Liver (tissue), 9 donors: ENCODE measurements around the gene GUCY2D. TPM values are rescaled to one million over a fixed set of nuclear protein-coding genes. Genes with fewer than 3 reads are reported as not detected.

Source experiments
- DNase-seq: peaks from one replicate; pipeline ENCODE4 v3.0.0-alpha.2; 2017; ENCODE audit warnings: low spot score
- H3K27ac ChIP-seq, 2 donors: one replicate each; pipeline ENCODE4 v1.7.0; 2013; ENCODE audit warnings: inconsistent platforms in 2 of 2, low read length in 2 of 2, control low read depth in 1 of 2, low read depth in 1 of 2, mild to moderate bottlenecking in 1 of 2
- H3K27me3 ChIP-seq, 4 donors: one replicate each; pipeline versions ENCODE4 v1.6.1 to v1.7.0; 2013; ENCODE audit warnings: low read length in 3 of 4, inconsistent platforms in 1 of 4, mild to moderate bottlenecking in 1 of 4, moderate library complexity in 1 of 4; ENCODE audit not compliant: control insufficient read depth in 4 of 4, insufficient read depth in 4 of 4
- H3K36me3 ChIP-seq, 4 donors: one replicate each; pipeline versions ENCODE4 v1.6.1 to v1.7.0; 2013; ENCODE audit warnings: low read length in 3 of 4, mild to moderate bottlenecking in 3 of 4, low read depth in 1 of 4, moderate library complexity in 1 of 4; ENCODE audit not compliant: control insufficient read depth in 4 of 4, insufficient read depth in 3 of 4
- H3K4me1 ChIP-seq, 4 donors: one replicate each; pipeline versions ENCODE4 v1.6.1 to v1.7.0; 2013; ENCODE audit warnings: low read length in 3 of 4, mild to moderate bottlenecking in 3 of 4, moderate library complexity in 1 of 4; ENCODE audit not compliant: control insufficient read depth in 4 of 4, insufficient read depth in 4 of 4
- H3K4me3 ChIP-seq, 3 donors: one replicate each; pipeline versions ENCODE4 v1.6.1 to v1.7.0; 2013; ENCODE audit warnings: low read length in 3 of 3, control low read depth in 1 of 3, low read depth in 1 of 3, mild to moderate bottlenecking in 1 of 3
- H3K9ac ChIP-seq, 2 donors: one replicate each; pipeline ENCODE4 v1.7.0; 2013; ENCODE audit warnings: low read length in 2 of 2, mild to moderate bottlenecking in 2 of 2, moderate library complexity in 2 of 2, control low read depth in 1 of 2, low read depth in 1 of 2
- H3K9me3 ChIP-seq, 4 donors: one replicate each; pipeline versions ENCODE4 v1.6.1 to v1.7.0; 2013; ENCODE audit warnings: low read length in 3 of 4; ENCODE audit not compliant: control insufficient read depth in 4 of 4
- ATF3 ChIP-seq: IDR thresholded peaks from 2 replicates; pipeline ENCODE4 v1.6.1; 2016; ENCODE audit warnings: antibody characterized with exemption
- CTCF ChIP-seq: fragments of 150-350 bp; IDR thresholded peaks from 2 replicates; pipeline ENCODE4 v1.5.1; 2017; ENCODE audit warnings: improper control_type of control experiment, low read depth, low read length; ENCODE audit not compliant: missing input control
- EGR1 ChIP-seq, 2 donors: IDR thresholded peaks; 2 replicates each; pipeline ENCODE4 v1.6.1; 2016 to 2018; ENCODE audit warnings: antibody characterized with exemption in 2 of 2, low read depth in 2 of 2
- FOXA1 ChIP-seq: IDR thresholded peaks from 2 replicates; pipeline ENCODE4 v1.6.1; 2016; ENCODE audit warnings: antibody characterized with exemption
- FOXA2 ChIP-seq: IDR thresholded peaks from 2 replicates; pipeline ENCODE4 v1.6.1; 2016; ENCODE audit warnings: antibody characterized with exemption
- GABPA ChIP-seq, 2 donors: IDR thresholded peaks in 1 of 2; conservative IDR thresholded peaks in 1 of 2; 2 replicates each; pipeline ENCODE4 v1.6.1; 2016; ENCODE audit warnings: antibody characterized with exemption in 2 of 2, mild to moderate bottlenecking in 1 of 2, moderate library complexity in 1 of 2
- HNF4A ChIP-seq, 2 donors: conservative IDR thresholded peaks; 2 replicates each; pipeline ENCODE4 v1.6.1; 2016; ENCODE audit warnings: antibody characterized with exemption in 2 of 2, mild to moderate bottlenecking in 2 of 2
- HNF4G ChIP-seq: IDR thresholded peaks from 2 replicates; pipeline ENCODE4 v1.6.1; 2016; ENCODE audit warnings: antibody characterized with exemption
- MAX ChIP-seq: IDR thresholded peaks from 2 replicates; pipeline ENCODE4 v1.6.1; 2016; ENCODE audit warnings: antibody characterized with exemption
- NR2F2 ChIP-seq: IDR thresholded peaks from 2 replicates; pipeline ENCODE4 v1.6.1; 2016; ENCODE audit warnings: antibody characterized with exemption
- RAD21 ChIP-seq, 2 donors: IDR thresholded peaks; 2 replicates each; pipeline ENCODE4 v1.6.1; 2016; ENCODE audit warnings: antibody characterized with exemption in 2 of 2, mild to moderate bottlenecking in 2 of 2
- REST ChIP-seq: IDR thresholded peaks from 2 replicates; pipeline ENCODE4 v1.6.1; 2016; ENCODE audit warnings: antibody characterized with exemption, mild to moderate bottlenecking
- SP1 ChIP-seq: IDR thresholded peaks from 2 replicates; pipeline ENCODE4 v1.6.1; 2018; ENCODE audit warnings: antibody characterized with exemption, mild to moderate bottlenecking
- TAF1 ChIP-seq: conservative IDR thresholded peaks from 2 replicates; pipeline ENCODE4 v1.6.1; 2016; ENCODE audit warnings: antibody characterized with exemption, mild to moderate bottlenecking
- YY1 ChIP-seq: IDR thresholded peaks from 2 replicates; pipeline ENCODE4 v1.6.1; 2016; ENCODE audit warnings: antibody characterized with exemption, mild to moderate bottlenecking
- ZBTB33 ChIP-seq: IDR thresholded peaks from 2 replicates; pipeline ENCODE4 v1.6.1; 2016; ENCODE audit warnings: antibody characterized with exemption
- WGBS: extraction: QIAGEN DNeasy Blood & Tissue Kit; methylation state at CpG from one replicate; pipeline ENCODE4 v1.1.7; 2013; 5-methylcytosine and 5-hydroxymethylcytosine counted together
- polyA plus RNA-seq, 2 donors: library from polyadenylated mRNA; stranded (reverse) in 1 of 2; unstranded in 1 of 2; fragments of 200-250 nt in 1 of 2; fragments of >200 nt in 1 of 2; fragmentation: Nextera tagmentation in 1 of 2; extraction: Ambion mirVana in 1 of 2; gene quantifications; one replicate each; pipeline versions ENCODE4 v1.2.1 to v1.2.3, GENCODE V29; 2013 to 2015
- total RNA-seq, 2 donors: library from RNA; depleted of rRNA; stranded (reverse); fragments of >200 nt; gene quantifications; one replicate each; pipeline ENCODE4 v1.2.3, GENCODE V29; 2014
- donor health status: healthy.
- donor health status: healthy.
- donor health status: healthy.
- donor health status: healthy.
- donor health status: healthy.

The GUCY2D gene
- total and polyA plus RNA-seq, 4 donors = 0.09 to 0.14 TPM; not detected in 2

- TF ChIP-seq HNF4A (conservative IDR thresholded peaks at IDR 0.05) (no peak), YY1 (no peak), RAD21 (IDR thresholded peaks at IDR 0.05) (no peak), SP1 (no peak), HNF4G (no peak), ZBTB33 (no peak), TAF1 (no peak), GABPA (IDR thresholded peaks at IDR 0.05 in 1 of 2, conservative IDR thresholded peaks at IDR 0.05 in 1 of 2) (no peak), ATF3 (no peak), FOXA1 (no peak), CTCF (no peak), MAX (no peak), FOXA2 (no peak), EGR1 (IDR thresholded peaks at IDR 0.05; ENCODE audit: low read depth in 2 of 2) (no peak), NR2F2 (no peak), REST (no peak)
- WGBS = 81% methylated on average over 8 of the region's 8 CpGs
- no peak for DNase-seq
These were observed 46.3 kb downstream of the GUCY2D start for GRCh38 chr17:8048736-8049135.

GRCh38 chr17:8051831-8052230 lies 49.4 kb downstream of the GUCY2D start:
- Histone ChIP-seq H3K4me3 (no peak overlapping the region), H3K36me3 (no peaks in the 10 kb centered on the region), H3K27ac (no peak overlapping the region), H3K9ac (no peak overlapping the region), H3K27me3 (peaks cover 0 to 10% (median 2%) of the 10 kb centered on the region in 4 donors), H3K4me1 (peaks cover 0 to 1% (median under 1%) of the 10 kb centered on the region in 4 donors), H3K9me3 (no peaks in the 10 kb centered on the region)
- TF ChIP-seq HNF4A (conservative IDR thresholded peaks at IDR 0.05) (peak; percentile 35 to 61), FOXA1 (no peak)
- WGBS = 65% methylated on average over 7 of the region's 7 CpGs
- DNase-seq = no peak

More at GRCh38 chr17:8048736-8049135, 46.3 kb downstream of the GUCY2D start:
- H3K27ac ChIP-seq = no peak overlapping the region
- H3K4me3 ChIP-seq = no peak overlapping the region
- H3K27me3 ChIP-seq = peaks cover 0 to 5% (median 0%) of the 10 kb centered on the region in 4 donors
- no peaks in the 10 kb centered on the region for H3K4me1 ChIP-seq
- no peak overlapping the region for H3K9ac ChIP-seq
- H3K9me3 ChIP-seq = no peaks in the 10 kb centered on the region
- H3K36me3 ChIP-seq = no peaks in the 10 kb centered on the region
